ENCODE data around the gene CRTC3.
"Not testable (repeated sequence)": the region's sequence is repeated elsewhere in the genome, so short reads cannot be mapped to it uniquely, and the experiment has no call there.

Gene CRTC3

GRCh38 chr15:90529371-90530249 is at the start of gene CRTC3:
TSS of gene CRTC3 (plus strand) at chr15:90529923. CDS start at chr15:90530072, 149 bp downstream.
- peak; percentile 40 for DNase-seq (ENCODE audit: low spot score)

DNA sequence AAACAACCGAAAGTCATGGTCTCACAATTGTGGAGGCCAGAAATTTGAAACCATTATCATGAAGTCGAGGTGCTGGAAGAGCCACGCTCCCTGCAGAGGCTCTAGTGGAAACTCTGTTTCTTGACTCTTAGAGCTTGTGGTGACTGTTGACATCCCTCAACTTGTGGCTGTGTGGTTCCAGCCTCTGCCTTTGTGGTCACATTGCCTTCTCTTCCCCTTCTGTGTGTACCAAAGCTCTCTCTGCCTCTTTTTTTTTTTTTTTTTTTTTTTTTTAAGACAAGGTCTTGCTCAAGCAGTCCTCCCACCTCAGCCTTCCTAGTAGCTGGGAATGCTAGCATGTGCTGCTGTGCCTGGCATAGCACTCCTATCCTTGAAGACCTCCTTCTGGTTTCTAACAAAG is 48.7 kb upstream of the CRTC3 start:
- DNase-seq (ENCODE audit: low spot score), result peak; percentile 34

DNA sequence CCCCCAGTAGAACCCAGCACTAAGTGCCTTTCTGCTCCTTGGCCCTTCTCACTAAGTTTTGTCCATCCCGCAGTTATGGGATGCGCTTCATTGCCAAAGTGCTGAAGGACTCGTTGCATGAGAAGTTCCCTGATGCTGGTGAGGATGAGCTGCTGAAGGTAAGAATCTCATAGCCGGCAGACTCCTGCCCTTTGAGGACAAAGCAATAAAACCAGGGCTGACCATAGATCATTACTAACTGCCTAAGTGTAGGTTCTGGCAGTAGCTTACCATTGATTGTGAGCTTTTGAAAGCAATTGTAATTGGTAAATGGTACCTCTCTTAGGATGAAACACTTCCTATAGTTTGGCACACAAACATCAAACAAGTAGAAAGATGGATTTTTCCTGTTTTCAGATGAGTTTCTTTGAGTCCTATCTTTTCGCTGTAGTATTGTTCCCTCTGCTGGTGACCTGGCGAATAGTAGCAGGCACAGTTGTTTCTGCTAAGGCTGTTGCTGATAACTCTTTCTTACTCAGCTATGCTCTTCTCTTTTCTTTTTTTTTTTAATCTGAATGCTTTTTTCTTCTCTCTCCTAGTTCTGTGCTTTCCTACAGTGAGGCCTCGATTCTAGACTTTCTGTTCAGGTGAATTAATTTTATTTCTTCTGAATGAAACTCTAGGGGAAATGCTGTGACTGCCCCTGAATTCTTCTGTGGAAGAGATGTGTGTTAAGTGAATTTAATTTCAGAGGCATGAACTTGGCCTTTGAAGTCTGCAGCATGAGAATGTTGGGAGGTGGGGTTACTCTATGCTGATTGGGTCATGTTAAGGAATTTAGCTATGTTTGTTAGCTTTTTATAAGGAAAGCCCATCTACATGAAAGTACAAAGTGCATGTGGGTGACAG is 47.4 kb upstream of the CRTC3 start:
- peak; percentile 28 for DNase-seq (ENCODE audit: low spot score)

DNA sequence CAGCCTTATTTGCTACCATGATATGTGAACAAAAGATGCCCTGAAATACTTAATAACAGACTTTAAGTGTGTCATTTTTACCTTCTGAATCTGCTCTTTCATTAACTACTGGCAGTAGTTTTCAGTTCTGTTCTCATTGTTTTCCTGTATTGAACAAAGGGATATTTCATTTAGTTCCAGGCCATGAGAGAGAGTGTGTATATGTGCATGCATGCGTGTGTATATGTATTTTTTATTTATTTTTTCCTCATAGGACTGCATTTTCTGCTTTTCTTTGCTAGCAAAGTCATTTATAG is 46.8 kb upstream of the CRTC3 start:
- DNase-seq (ENCODE audit: low spot score), result no peak

- DNase-seq (ENCODE audit: low spot score), result no peak
These were observed 46.1 kb upstream of the CRTC3 start for GRCh38 chr15:90483637-90484036.

GRCh38 chr15:90487186-90487585 is 42.5 kb upstream of the CRTC3 start:
- DNase-seq (ENCODE audit: low spot score), result no peak

DNA sequence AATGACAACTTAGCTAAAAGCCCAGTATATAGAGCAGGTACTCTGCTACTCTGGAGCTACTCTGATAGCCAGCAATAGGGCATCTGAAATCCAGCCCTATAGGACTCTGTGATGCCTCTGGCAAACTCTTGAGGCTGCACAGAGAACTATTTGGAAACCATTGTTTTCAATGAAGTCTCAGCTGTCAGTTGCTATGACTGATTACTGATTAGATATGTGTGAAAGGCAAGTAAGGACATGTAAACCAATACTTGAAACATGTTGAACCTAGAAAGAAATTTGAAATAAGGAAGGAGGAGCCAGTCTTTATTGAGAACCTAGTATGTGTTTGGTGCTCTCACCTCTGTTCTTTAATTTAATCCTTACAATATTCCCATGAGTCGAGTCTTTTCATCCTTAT is 40.2 kb upstream of the CRTC3 start:
- no peak for DNase-seq (ENCODE audit: low spot score)

DNA sequence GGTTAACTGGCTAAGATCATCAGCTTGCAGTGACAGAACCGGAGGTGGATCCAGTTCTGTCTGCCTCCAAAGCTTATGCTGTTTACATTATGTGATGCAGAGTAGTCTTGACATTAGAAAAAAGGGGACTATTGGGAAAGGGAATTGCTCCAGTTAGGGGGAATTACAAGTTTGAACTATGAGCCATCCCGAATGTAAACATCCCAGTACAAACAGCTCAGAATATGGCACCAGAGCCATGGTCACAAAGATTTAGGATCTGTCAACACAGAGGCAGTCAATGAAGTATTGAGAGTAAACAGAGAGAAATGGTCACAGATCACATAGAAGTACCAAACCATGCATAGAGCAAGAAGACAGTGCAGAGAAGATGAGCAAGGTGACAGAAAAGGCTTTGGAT is 39.8 kb upstream of the CRTC3 start:
- DNase-seq (ENCODE audit: low spot score), result no peak

DNA sequence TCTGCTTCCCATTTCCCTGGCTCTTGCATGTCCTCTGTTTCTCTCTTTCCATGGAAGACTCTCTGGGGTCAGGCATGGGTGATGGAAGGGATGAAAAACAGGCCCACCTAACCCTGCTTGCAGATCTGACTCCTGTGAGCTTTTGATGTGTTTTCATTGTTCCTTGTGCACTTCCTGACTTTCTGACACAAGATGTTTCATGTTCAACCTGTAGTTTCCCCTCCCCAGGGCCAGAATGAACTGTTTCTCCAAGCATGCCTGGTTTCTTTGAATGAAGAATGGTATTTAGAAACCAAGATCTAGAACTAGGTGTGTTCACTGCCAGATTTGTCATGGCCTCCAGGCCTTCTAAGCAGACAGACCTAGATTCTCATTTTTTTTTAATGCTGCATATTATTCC is 36.1 kb upstream of the CRTC3 start:
- DNase-seq (ENCODE audit: low spot score), result peak; percentile 16

GRCh38 chr15:90495067-90495466 is 34.7 kb upstream of the CRTC3 start:
- no peak for DNase-seq (ENCODE audit: low spot score)

GRCh38 chr15:90496791-90497190 is 32.9 kb upstream of the CRTC3 start:
- no peak for DNase-seq (ENCODE audit: low spot score)

GRCh38 chr15:90497376-90497775 is 32.3 kb upstream of the CRTC3 start:
- DNase-seq (ENCODE audit: low spot score), result no peak

DNA sequence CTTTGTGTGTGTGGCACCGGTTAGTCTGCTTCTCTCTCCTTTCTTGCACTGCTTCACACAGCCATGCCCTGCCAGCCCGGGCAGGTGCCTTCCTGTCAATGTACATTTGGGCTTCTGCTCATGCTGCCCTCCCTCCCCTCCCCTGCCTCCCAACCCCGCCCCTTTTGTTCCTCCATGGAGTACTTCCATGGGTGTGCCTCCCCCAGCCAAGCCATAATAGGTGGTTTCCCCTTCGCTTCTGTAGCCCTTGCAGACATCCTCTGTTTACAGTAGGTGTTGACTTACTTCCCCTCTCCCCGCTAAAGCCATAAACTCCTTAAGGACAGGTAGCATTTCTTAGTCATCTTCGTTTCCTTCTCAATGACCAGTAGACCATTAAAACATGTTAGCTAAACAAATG is 31.8 kb upstream of the CRTC3 start:
- no peak for DNase-seq (ENCODE audit: low spot score)

- no peak for DNase-seq (ENCODE audit: low spot score)
These were observed 29.6 kb upstream of the CRTC3 start for GRCh38 chr15:90500171-90500570.

DNA sequence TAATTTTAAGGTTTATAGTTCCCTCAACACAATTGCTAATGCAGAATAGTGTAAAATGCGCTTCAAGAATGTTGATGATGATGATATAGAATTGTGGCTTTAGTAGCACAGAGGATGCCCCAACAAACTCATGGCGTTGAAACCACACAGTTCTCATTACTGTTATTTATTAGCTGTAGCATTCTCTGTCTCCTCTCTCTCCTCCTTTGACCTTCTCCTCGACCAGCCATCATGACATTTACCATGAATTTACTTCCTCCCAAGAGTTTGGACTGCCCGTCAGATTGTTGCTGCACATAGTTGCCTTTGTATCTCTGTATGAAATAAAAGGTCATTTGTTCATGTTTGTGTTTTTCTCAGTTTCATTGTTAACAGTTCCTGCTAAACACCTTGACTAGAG is 27.8 kb upstream of the CRTC3 start:
- no peak for DNase-seq (ENCODE audit: low spot score)

DNA sequence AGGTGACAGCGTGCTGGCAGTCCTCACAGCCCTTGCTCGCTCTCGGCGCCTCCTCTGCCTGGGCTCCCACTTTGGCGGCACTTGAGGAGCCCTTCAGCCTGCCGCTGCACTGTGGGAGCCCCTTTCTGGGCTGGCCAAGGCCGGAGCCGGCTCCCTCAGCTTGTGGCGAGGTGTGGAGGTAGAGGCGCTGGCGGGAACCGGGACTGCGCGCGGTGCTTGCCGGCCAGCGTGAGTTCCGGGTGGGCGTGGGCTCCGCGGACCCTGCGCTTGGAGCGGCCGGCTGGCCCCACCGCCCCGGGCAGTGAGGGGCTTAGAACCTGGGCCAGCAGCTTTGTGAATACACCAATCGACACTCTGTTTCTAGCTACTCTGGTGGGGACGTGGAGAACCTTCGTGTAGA is 18.9 kb upstream of the CRTC3 start:
- not testable (repeated sequence) for DNase-seq (ENCODE audit: low spot score)

- DNase-seq (ENCODE audit: low spot score), result not testable (repeated sequence)
These were observed 18.5 kb upstream of the CRTC3 start for GRCh38 chr15:90511211-90511618.

DNA sequence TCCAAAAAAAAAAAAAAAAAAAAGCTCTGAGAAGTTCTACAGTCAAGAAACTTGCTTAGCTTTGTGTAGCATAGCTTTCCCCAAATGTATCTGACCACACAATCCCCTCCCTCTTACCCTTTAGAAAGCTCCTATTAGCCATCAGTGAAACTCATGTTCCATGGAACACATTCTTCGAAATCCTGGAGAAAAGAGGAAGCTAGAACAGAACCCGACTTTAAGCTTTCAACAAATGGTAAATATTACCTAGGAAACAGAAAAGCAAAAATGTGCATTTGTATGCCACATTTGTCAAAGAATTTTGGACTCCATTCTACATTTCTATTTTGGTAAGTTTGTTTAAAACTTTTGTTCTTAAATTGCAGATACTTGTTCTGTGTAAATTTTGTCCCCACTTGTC is 17.4 kb upstream of the CRTC3 start:
- DNase-seq (ENCODE audit: low spot score), result no peak

DNA sequence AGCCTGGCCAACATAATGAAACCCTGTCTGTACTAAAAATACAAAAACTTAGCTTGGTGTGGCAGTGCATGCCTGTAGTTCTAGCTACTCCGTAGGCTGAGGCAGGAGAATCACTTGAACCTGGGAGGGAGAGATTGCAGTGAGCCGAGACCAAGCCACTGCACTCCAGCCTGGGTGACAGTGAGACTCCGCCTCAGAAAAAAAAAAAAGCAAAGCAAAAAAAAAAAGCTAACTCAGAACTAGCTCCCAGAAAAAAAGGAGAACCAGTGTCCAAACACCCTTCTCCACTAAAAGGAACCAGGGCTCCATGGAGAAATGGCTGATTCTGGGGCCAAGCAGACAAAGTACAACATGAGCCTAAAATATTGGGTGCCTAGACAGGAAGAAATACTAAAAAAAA is 16.7 kb upstream of the CRTC3 start:
- no peak for DNase-seq (ENCODE audit: low spot score)

DNA sequence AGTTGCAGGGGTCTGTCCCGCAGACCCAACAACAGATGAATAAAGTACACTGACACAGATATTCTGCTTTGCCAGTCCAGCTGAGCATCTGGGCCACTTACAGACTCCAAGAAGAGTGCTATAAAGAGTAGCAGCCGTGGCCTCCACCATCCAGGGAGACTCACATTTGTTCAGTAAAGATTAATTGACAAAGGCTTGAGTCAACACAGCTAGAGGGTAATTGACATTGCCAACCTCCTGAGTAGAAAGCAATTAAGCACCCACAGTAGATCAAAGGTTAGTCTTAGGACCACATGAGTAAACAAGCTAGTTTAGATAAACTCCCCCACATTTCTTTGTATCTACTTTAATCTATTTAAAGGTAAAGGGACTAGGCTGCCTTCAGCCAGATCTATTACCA is 16.3 kb upstream of the CRTC3 start:
- DNase-seq (ENCODE audit: low spot score), result no peak

- not testable (repeated sequence) for DNase-seq (ENCODE audit: low spot score)
These were observed 15.8 kb upstream of the CRTC3 start for GRCh38 chr15:90513893-90514292.

DNA sequence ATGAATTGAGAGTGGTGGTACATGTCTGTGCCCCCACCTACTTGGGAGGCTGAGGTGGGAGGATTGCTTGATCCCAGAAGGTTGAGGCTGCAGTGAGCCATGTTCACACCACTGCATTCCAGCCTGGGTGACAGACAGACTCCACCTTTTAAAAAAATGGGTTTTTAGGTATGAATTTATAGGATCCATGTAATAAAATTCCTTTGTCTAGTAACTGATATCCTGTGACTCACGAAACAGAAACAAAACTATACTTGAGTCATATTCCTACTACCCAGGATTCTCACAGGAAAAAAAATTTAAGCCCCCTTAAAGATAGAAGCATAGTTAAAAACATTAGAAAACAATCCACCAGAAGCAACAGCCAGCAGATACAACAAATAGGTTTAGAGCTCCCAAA is 10.0 kb upstream of the CRTC3 start:
- DNase-seq (ENCODE audit: low spot score), result no peak

DNA sequence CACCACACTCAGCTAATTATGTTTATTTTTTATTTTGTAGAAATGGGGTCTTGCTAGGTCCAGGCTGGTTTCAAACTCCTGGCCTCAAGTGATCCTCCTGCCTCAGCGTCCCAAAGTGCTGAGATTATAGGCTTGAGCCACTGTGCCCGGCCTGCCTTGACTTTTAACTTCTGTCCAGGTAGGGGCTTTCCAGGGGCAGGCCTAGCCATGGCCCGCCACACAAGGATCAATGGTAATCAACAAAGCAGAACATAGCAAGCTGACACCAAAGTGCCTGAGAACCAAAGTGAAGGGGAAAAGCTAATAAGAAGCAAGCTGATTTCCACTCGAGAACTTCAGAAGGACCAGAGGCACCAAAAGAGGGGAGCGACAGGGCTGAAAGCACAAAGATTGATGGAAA is 9.4 kb upstream of the CRTC3 start:
- no peak for DNase-seq (ENCODE audit: low spot score)

All from CD4-positive, alpha-beta T cell treated with Interleukin-6 at 100 ng/mL for 8 hours (primary cell).